Dermis microvascular lymphatic vessel endothelial cell (primary cell): Measurements from ENCODE around the gene NKAP. TPM values are rescaled to one million over a fixed set of nuclear protein-coding genes. Genes with fewer than 3 reads are reported as not detected.

ENCODE experiments used
- total RNA-seq: library from RNA; depleted of rRNA; stranded (reverse); fragments of >200 nt; gene quantifications from 2 replicates; pipeline ENCODE4 v1.2.1, GENCODE V29; 2014

NKAP gene
- total RNA-seq, 1 donor from 2014 or later: 2.4 TPM

Other genes starting within 250 kb of the NKAP start
- gene SOWAHD, start 185.2 kb downstream of the NKAP start, total RNA-seq: not detected in 2 replicates
- gene RPL39, start 152.1 kb downstream of the NKAP start, total RNA-seq: 2,075 and 2,198 TPM in 2 replicates
- gene UPF3B, start 90.8 kb downstream of the NKAP start, total RNA-seq: 1.7 and 1.8 TPM in 2 replicates
- 12.8 and 15.2 TPM in 2 replicates for gene RNF113A, start 72.0 kb downstream of the NKAP start, total RNA-seq
- gene NDUFA1, start 71.9 kb downstream of the NKAP start, total RNA-seq: 74.3 and 128 TPM in 2 replicates
- gene AKAP14, start 47.9 kb downstream of the NKAP start, total RNA-seq: not detected in 2 replicates
- gene RHOXF2B, start 133.9 kb upstream of the NKAP start, total RNA-seq: not detected in 2 replicates
- not detected in 2 replicates for gene RHOXF1, start 172.2 kb upstream of the NKAP start, total RNA-seq
- not detected in 2 replicates for gene RHOXF2, start 214.9 kb upstream of the NKAP start, total RNA-seq